Dermis lymphatic vessel endothelial cell (primary cell): ENCODE measurements around the gene PRXL2B. TPM values are rescaled to one million over a fixed set of nuclear protein-coding genes. Genes with fewer than 3 reads are reported as not detected.

Experiments used
- total RNA-seq: library from RNA; depleted of rRNA; stranded (reverse); fragments of >200 nt; gene quantifications from 2 replicates; pipeline ENCODE4 v1.2.1, GENCODE V29; 2014

PRXL2B gene
- total RNA-seq: 50.8 and 84.6 TPM in 2 replicates

DNA sequence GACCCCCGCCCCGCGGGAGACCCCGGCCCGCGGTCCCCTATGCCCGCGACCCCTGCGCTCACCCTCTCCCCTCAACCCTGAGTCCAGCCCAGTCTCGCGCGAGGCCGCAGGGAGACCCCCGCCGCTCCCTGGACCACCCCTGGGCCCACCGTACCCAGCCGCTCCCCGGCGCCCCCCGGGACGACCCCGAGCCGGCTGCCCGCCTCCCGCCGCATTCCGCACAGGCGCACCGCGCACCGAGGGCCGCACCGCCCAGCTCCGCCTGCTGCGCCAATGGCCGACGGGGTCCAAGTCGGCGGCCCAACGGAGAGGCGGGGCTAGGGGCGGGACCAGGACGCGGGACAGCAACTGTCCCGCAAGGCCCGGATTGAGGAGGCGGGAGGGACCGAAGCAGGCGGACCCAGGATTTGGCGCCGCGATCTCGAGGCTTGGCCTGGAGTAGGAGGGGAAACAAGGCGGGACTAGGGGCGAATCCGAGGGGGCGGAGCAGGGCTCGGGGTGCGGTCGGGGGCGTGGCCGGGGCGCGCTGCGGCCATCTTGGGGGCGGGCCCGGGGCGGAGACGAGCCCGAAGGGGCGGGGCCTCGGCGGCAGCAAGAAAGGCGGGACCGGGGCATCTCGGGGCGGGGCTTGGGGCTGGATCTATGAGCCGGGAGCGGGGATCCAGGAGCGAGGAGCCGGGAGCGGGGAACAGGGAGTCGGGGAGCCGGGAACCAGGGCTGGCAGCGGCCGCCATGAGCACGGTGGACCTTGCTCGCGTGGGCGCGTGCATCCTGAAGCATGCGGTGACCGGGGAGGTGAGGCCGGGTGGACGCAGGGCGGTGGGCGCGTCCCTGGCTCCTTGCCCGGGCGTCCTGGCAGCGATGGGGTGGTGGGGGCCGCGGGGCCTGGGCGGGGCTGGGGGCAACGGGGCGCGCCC lies at the start of gene PRXL2B:
Gene PRXL2B, plus strand, starts transcription at position 624 of the 917 bp plus-strand sequence. Its CDS starts 109 bp downstream, at position 733.

GRCh38 chr1:2556277-2556677 lies 30.3 kb upstream of the PRXL2B start, which contains the start of gene TNFRSF14:
TSS of gene TNFRSF14 (plus strand) at chr1:2556371. CDS start at chr1:2556665, 294 bp downstream.

GRCh38 chr1:2632561-2633361 lies 46.2 kb downstream of the PRXL2B start, which contains the start of gene MMEL1:
TSS of gene MMEL1 (minus strand) at chr1:2633016. CDS start at chr1:2629484, 3,532 bp downstream.

Other genes with a start within 250 kb of the PRXL2B start
- 2.9 and 5.5 TPM in 2 replicates for gene MORN1, start 195.2 kb upstream of the PRXL2B start, total RNA-seq
- 41.5 and 49.7 TPM in 2 replicates for gene RER1, start 194.9 kb upstream of the PRXL2B start, total RNA-seq
- 27.7 and 30.8 TPM in 2 replicates for gene PEX10, start 174.2 kb upstream of the PRXL2B start, total RNA-seq
- gene PLCH2, start 110.5 kb upstream of the PRXL2B start, total RNA-seq: 0.09 and 0.22 TPM in 2 replicates
- 20.9 and 23.8 TPM in 2 replicates for gene PANK4, start 60.2 kb upstream of the PRXL2B start, total RNA-seq
- gene HES5, start 56.5 kb upstream of the PRXL2B start, total RNA-seq: 0.11 TPM in 1 of 2 replicates, not detected in the other
- gene TNFRSF14, start 30.4 kb upstream of the PRXL2B start, total RNA-seq: 76.1 and 161 TPM in 2 replicates
- 2.3 and 4.1 TPM in 2 replicates for gene MMEL1, start 46.2 kb downstream of the PRXL2B start, total RNA-seq
- gene TTC34, start 214.9 kb downstream of the PRXL2B start, total RNA-seq: 0.09 and 0.11 TPM in 2 replicates